K562 (cell line): ENCODE results near the gene WDR46. TPM values are rescaled to one million over a fixed set of nuclear protein-coding genes. Genes with fewer than 3 reads are reported as not detected.

Experiments
- ADNP ChIP-seq: fragments of 200-800 bp; sonication (Bioruptor generic); IDR thresholded peaks from 2 replicates; pipeline ENCODE4 v1.6.1; 2016; ENCODE audit warnings: missing genetic modification characterization, missing compliant biosample characterization
- BRF2 ChIP-seq: IDR thresholded peaks from 3 replicates; pipeline ENCODE4 v1.6.1; 2011; ENCODE audit warnings: borderline replicate concordance, mild to moderate bottlenecking; ENCODE audit not compliant: insufficient read length, insufficient read depth
- DMBX1 ChIP-seq: fragments of 250-450 bp; sonication (Bioruptor Pico); IDR thresholded peaks from 2 replicates; pipeline ENCODE4 v1.8.0; 2022; ENCODE audit warnings: inconsistent platforms, mild to moderate bottlenecking, moderate library complexity, borderline replicate concordance
- ELK3 ChIP-seq: fragments of 450-650 bp; formaldehyde crosslinking; IDR thresholded peaks from 2 replicates; pipeline ENCODE4 v1.4.0; 2020; ENCODE audit warnings: mild to moderate bottlenecking
- HMBOX1 ChIP-seq: sonication (generic); IDR thresholded peaks from 2 replicates; pipeline ENCODE4 v1.6.1; 2016
- MXD1 ChIP-seq: fragments of 250-450 bp; sonication (Bioruptor Pico); IDR thresholded peaks from 2 replicates; pipeline ENCODE4 v1.8.0; 2021; ENCODE audit warnings: borderline replicate concordance, mild to moderate bottlenecking, moderate library complexity; ENCODE audit not compliant: poor library complexity, severe bottlenecking
- NFRKB ChIP-seq: fragments of 450-650 bp; IDR thresholded peaks from 2 replicates; pipeline ENCODE4 v1.6.1; 2016; ENCODE audit warnings: low read depth
- NR3C1 ChIP-seq: sonication (generic); formaldehyde crosslinking; IDR thresholded peaks from 2 replicates; pipeline ENCODE4 v1.8.1; 2022; ENCODE audit warnings: missing genetic modification reagents
- PHB2 ChIP-seq: fragments of 450-650 bp; IDR thresholded peaks from 2 replicates; pipeline ENCODE4 v1.6.1; 2017; ENCODE audit warnings: low read depth
- PHF8 ChIP-seq: fragments of 200-600 bp; sonication (generic); IDR thresholded peaks from 2 replicates; pipeline ENCODE4 v1.6.1; 2012; ENCODE audit warnings: mixed run types, mild to moderate bottlenecking, inconsistent platforms, low read length, moderate library complexity, borderline replicate concordance
- POLR2B ChIP-seq: fragments of 450-650 bp; IDR thresholded peaks from 2 replicates; pipeline ENCODE4 v1.6.1; 2018; ENCODE audit warnings: low read depth; ENCODE audit not compliant: partially characterized antibody
- POLR2G ChIP-seq: fragments of 200-400 bp; formaldehyde crosslinking; IDR thresholded peaks from 2 replicates; pipeline ENCODE4 v1.6.1; 2017; ENCODE audit warnings: low read depth, mild to moderate bottlenecking, antibody characterized with exemption, low read length, moderate library complexity
- RFX5 ChIP-seq: IDR thresholded peaks from 2 replicates; pipeline ENCODE4 v1.6.1; 2011; ENCODE audit warnings: low read depth, mild to moderate bottlenecking, improper control_type of control experiment, low read length
- SAP30 ChIP-seq: fragments of 200-600 bp; sonication (generic); IDR thresholded peaks from 2 replicates; pipeline ENCODE4 v1.6.1; 2012; ENCODE audit warnings: borderline replicate concordance, low read depth, mild to moderate bottlenecking, moderate library complexity, low read length, control low read depth, inconsistent platforms; ENCODE audit not compliant: insufficient read depth, poor library complexity, severe bottlenecking
- SETDB1 ChIP-seq: IDR thresholded peaks from one replicate; pipeline ENCODE4 v1.6.1; 2012; ENCODE audit warnings: low read length, control low read depth, inconsistent platforms
- TAF1 ChIP-seq: IDR thresholded peaks from 2 replicates; pipeline ENCODE4 v1.6.1; 2011; ENCODE audit warnings: mild to moderate bottlenecking, low read length, moderate library complexity; ENCODE audit not compliant: insufficient read depth, control insufficient read depth, severe bottlenecking; ENCODE audit errors: extremely low read depth
- TSC22D4 ChIP-seq: fragments of 450-650 bp; IDR thresholded peaks from 2 replicates; pipeline ENCODE4 v1.6.1; 2016; ENCODE audit warnings: missing genetic modification characterization, missing biosample characterization, control low read depth
- YBX1 ChIP-seq: fragments of 450-650 bp; IDR thresholded peaks from 2 replicates; pipeline ENCODE4 v1.7.1; 2016; ENCODE audit warnings: mild to moderate bottlenecking
- ZBTB8A ChIP-seq: fragments of 450-650 bp; IDR thresholded peaks from 2 replicates; pipeline ENCODE4 v1.6.1; 2018; ENCODE audit warnings: mild to moderate bottlenecking, moderate library complexity; ENCODE audit not compliant: partially characterized antibody
- ZNF174 ChIP-seq: fragments of 250-450 bp; sonication (Bioruptor Pico); IDR thresholded peaks from 2 replicates; pipeline ENCODE4 v1.4.0; 2020; ENCODE audit warnings: mild to moderate bottlenecking
- ZNF551 ChIP-seq: fragments of 250-450 bp; sonication (Bioruptor Pico); IDR thresholded peaks from 2 replicates; pipeline ENCODE4 v1.5.0; 2021; ENCODE audit warnings: mild to moderate bottlenecking, moderate library complexity
- ZNF707 ChIP-seq: fragments of 250-450 bp; sonication (Bioruptor Pico); conservative IDR thresholded peaks from 2 replicates; pipeline ENCODE4 v1.8.0; 2022; ENCODE audit warnings: inconsistent platforms, mild to moderate bottlenecking, moderate library complexity
- polyA plus RNA-seq, 8 experiments: library from polyadenylated mRNA; depleted of rRNA in 4 of 8; stranded (reverse) in 5 of 8; unstranded in 3 of 8; fragments of >200 nt; fragmentation: Nextera tagmentation in 2 of 8; fragmentation: Illumina TruSeq in 1 of 8; extraction: Ambion mirVana in 2 of 8; extraction: Trizol in 1 of 8; gene quantifications; 2 replicates each; pipeline versions ENCODE4 v1.2.1 to v1.2.3, GENCODE V29; 2011 to 2014; ENCODE audit warnings: inconsistent platforms in 1 of 8, missing spikeins in 1 of 8
- total RNA-seq, 7 experiments: library from RNA; depleted of rRNA in 6 of 7; stranded (reverse); fragments of >200 nt in 6 of 7; fragmentation: Illumina TruSeq in 2 of 7; extraction: Trizol in 2 of 7; gene quantifications; 2 replicates each; pipeline versions ENCODE4 v1.2.1 to v1.2.3, GENCODE V29; 2011 to 2021; ENCODE audit warnings: low replicate concordance in 1 of 7

The WDR46 gene
- total and polyA plus RNA-seq, 9 of the 15 experiments (the other 6 are each of a cell fraction or from before 2014, with no cell fraction given): 8.9 to 146 (median 93.1) TPM

- TF ChIP-seq ELK3 (CRISPR knock-in tag): no peak
- no peak for TF ChIP-seq TSC22D4 (tag)
- 0 out of 2 replicates have a peak, but pooled peaks have one; percentile 14 for TF ChIP-seq HMBOX1
- TF ChIP-seq ZBTB8A: no peak
- TF ChIP-seq ADNP (tag): no peak
- no peak for TF ChIP-seq ZNF707 (CRISPR knock-in tag)
- TF ChIP-seq PHB2: no peak
- no peak for TF ChIP-seq RFX5
- no peak for TF ChIP-seq NFRKB
- TF ChIP-seq MXD1 (CRISPR knock-in tag): peak; percentile 86
- peak; percentile 99 for TF ChIP-seq SAP30
- TF ChIP-seq ZNF174 (CRISPR knock-in tag): no peak
- TF ChIP-seq YBX1: no peak
- peak; percentile 78 for TF ChIP-seq POLR2B
- TF ChIP-seq POLR2G: peak; percentile 68
- peak; percentile 47; the same call in 1 of the 2 replicates for TF ChIP-seq DMBX1 (CRISPR knock-in tag)
- TF ChIP-seq PHF8: peak; percentile 69; the same call in 1 of the 2 replicates
- peak; percentile 66 for TF ChIP-seq TAF1
- TF ChIP-seq SETDB1: no peak
- TF ChIP-seq NR3C1 (CRISPR knock-in tag): no peak
- TF ChIP-seq BRF2: no peak
- no peak for TF ChIP-seq ZNF551 (CRISPR knock-in tag)
Measured at GRCh38 chr6:33288921-33289783, at the start of gene WDR46, which contains the start of gene PFDN6 (continued).
